ENCODE results near the gene CCR7.

DNA sequence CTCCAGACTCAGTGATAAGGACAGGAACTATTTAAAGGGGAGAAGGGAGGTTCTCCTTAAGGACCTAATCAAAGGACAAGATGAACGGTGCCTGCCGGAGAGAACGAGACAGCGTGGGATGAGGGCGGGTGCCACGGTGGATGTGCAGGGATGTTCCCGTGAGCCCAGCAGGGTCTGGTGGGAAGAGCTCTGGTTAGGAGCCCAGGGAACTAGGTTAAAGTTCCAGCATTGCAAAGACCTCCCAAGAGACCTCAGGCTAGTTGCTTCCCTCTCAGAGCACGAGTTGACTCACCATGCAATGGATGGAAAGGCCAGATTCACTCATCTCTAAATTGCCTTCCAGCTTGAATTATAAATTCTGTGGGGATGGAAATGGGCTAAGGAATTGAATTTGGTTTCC is 14.7 kb downstream of the CCR7 start:
- TF ChIP-seq, protein P1, sequence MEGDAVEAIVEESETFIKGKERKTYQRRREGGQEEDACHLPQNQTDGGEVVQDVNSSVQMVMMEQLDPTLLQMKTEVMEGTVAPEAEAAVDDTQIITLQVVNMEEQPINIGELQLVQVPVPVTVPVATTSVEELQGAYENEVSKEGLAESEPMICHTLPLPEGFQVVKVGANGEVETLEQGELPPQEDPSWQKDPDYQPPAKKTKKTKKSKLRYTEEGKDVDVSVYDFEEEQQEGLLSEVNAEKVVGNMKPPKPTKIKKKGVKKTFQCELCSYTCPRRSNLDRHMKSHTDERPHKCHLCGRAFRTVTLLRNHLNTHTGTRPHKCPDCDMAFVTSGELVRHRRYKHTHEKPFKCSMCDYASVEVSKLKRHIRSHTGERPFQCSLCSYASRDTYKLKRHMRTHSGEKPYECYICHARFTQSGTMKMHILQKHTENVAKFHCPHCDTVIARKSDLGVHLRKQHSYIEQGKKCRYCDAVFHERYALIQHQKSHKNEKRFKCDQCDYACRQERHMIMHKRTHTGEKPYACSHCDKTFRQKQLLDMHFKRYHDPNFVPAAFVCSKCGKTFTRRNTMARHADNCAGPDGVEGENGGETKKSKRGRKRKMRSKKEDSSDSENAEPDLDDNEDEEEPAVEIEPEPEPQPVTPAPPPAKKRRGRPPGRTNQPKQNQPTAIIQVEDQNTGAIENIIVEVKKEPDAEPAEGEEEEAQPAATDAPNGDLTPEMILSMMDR (IDR thresholded peaks at IDR 0.05): no peak
- no peak for TF ChIP-seq POLR2A (IDR thresholded peaks at IDR 0.05)
